Transverse colon (tissue), 4 donors: ENCODE measurements around the gene OS9. TPM values are rescaled to one million over a fixed set of nuclear protein-coding genes. Genes with fewer than 3 reads are reported as not detected.

Experiments used
- DNase-seq: peaks from one replicate; pipeline ENCODE4 v3.0.0-alpha.2; 2019
- H3K27ac ChIP-seq, 4 donors: fragments of 200-600 bp; sonication (generic); 2 replicates each; pipeline ENCODE4 v1.5.1; 2016 to 2018; ENCODE audit warnings: inconsistent platforms in 4 of 4
- H3K27me3 ChIP-seq: fragments of 200-600 bp; sonication (generic); 2 replicates; pipeline ENCODE4 v1.5.1; 2017; ENCODE audit warnings: inconsistent platforms
- H3K36me3 ChIP-seq, 4 donors: fragments of 200-600 bp; sonication (generic); 2 replicates each; pipeline ENCODE4 v1.5.1; 2017 to 2019; ENCODE audit warnings: inconsistent platforms in 4 of 4
- H3K4me1 ChIP-seq, 4 donors: fragments of 200-600 bp; sonication (generic); 2 replicates each; pipeline ENCODE4 v1.5.1; 2017 to 2020; ENCODE audit warnings: inconsistent platforms in 4 of 4
- H3K4me3 ChIP-seq, 4 donors: fragments of 200-600 bp; sonication (generic); 1 replicate in 1 of 4; 2 replicates in 3 of 4; pipeline versions ENCODE4 v1.5.1 to v1.6.1; 2017 to 2019; ENCODE audit warnings: inconsistent platforms in 4 of 4
- H3K9me3 ChIP-seq, 2 donors: fragments of 200-600 bp; sonication (generic); 2 replicates each; pipeline ENCODE4 v1.5.1; 2017 to 2019; ENCODE audit warnings: inconsistent platforms in 2 of 2
- EP300 ChIP-seq: sonication (generic); formaldehyde crosslinking; IDR thresholded peaks from one replicate; pipeline ENCODE4 v1.6.1; 2017; ENCODE audit warnings: antibody characterized with exemption, low read depth
- POLR2A ChIP-seq: fragments of 450-650 bp; IDR thresholded peaks from one replicate; pipeline ENCODE4 v1.6.1; 2016; ENCODE audit warnings: antibody characterized with exemption, mild to moderate bottlenecking, moderate library complexity
- POLR2AphosphoS5 ChIP-seq, 3 donors: sonication (generic); formaldehyde crosslinking; IDR thresholded peaks; one replicate each; pipeline ENCODE4 v1.6.1; 2016; ENCODE audit warnings: antibody characterized with exemption in 3 of 3
- WGBS, 2 donors: methylation state at CpG; one replicate each; pipeline ENCODE4 v1.1.5; 2018; ENCODE audit warnings: low coverage in 1 of 2; 5-methylcytosine and 5-hydroxymethylcytosine counted together
- in situ Hi-C, 4 donors: fragments of 200-750 bp; cut with MboI; loops; one replicate each; pipeline versions ENCODE4 v1.15.0 to v1.15.1; 2017; ENCODE audit warnings: low sequenced_read_pairs in 3 of 4, low pct_ligation_motif_present in 1 of 4, low pct_unique_long_range_greater_than_20kb in 1 of 4
- intact Hi-C: fragments of 100-400 bp; cut with DNase I; formaldehyde crosslinking; loops from one replicate; pipeline ENCODE4 v1.15.1; 2023; ENCODE audit warnings: low total_unique reads
- total RNA-seq, 4 donors: library from RNA; depleted of rRNA; stranded (reverse); fragments of >200 nt; gene quantifications; one replicate each; pipeline ENCODE4 v1.1.0, GENCODE V29; 2016
- TF ChIP-seq, protein P1 (sequence below), 5 experiments: fragments of 200-600 bp in 3 of 5; fragments of 450-650 bp in 2 of 5; sonication (generic) in 3 of 5; IDR thresholded peaks; 1 replicate in 2 of 5; 2 replicates in 3 of 5; pipeline ENCODE4 v1.5.1; 2016 to 2017; ENCODE audit warnings: antibody characterized with exemption in 5 of 5, inconsistent platforms in 3 of 5, mild to moderate bottlenecking in 2 of 5, moderate library complexity in 1 of 5

OS9 gene
- total RNA-seq, 4 donors from 2014 or later = 187 to 362 (median 249) TPM

DNA sequence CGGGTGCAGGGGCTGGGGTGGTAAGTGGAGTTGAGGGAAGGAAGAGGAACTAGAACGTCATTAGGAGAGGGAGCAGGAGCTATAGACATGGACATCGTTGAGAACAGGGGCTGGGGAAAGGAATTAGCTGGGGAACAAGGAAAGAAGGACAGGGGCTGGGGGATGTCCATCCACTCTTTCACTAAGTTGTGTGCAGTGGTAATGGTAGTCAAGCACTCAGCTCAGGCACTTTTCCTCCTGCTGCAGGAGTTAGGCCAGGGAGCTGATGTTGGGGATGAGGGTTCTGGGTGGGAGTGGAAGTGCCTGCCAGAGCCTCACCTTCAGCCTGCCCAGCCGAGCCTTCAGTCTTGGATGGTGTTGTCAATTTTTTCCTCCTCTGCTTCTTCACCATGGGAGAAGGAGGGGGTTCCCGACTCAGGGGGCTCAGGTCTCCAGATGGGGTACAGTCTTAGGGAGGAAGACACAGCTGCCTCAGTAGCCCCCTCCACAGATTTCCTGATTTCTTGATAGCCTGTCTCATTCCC, 35.5 kb downstream of the OS9 start:
- Histone ChIP-seq H3K9me3 (no peaks in the 10 kb centered on the region), H3K27me3 (peaks cover 46% of the 10 kb centered on the region), H3K4me3 (no peak overlapping the region), H3K36me3 (no peaks in the 10 kb centered on the region), H3K4me1 (peaks cover 3 to 17% (median 9%) of the 10 kb centered on the region in 4 donors), H3K27ac (no peak overlapping the region)
- intact Hi-C loops = no loop called here
- TF ChIP-seq POLR2AphosphoS5 (IDR thresholded peaks at IDR 0.05) (no peak), POLR2A (no peak), EP300 (no peak)
- TF ChIP-seq, protein P1, sequence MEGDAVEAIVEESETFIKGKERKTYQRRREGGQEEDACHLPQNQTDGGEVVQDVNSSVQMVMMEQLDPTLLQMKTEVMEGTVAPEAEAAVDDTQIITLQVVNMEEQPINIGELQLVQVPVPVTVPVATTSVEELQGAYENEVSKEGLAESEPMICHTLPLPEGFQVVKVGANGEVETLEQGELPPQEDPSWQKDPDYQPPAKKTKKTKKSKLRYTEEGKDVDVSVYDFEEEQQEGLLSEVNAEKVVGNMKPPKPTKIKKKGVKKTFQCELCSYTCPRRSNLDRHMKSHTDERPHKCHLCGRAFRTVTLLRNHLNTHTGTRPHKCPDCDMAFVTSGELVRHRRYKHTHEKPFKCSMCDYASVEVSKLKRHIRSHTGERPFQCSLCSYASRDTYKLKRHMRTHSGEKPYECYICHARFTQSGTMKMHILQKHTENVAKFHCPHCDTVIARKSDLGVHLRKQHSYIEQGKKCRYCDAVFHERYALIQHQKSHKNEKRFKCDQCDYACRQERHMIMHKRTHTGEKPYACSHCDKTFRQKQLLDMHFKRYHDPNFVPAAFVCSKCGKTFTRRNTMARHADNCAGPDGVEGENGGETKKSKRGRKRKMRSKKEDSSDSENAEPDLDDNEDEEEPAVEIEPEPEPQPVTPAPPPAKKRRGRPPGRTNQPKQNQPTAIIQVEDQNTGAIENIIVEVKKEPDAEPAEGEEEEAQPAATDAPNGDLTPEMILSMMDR (IDR thresholded peaks at IDR 0.05) = no peak
- no peak for DNase-seq
- WGBS, 2 donors = 6 to 45% methylated on average over 2 to 5 of the region's 5 CpGs
- in situ Hi-C loops = no loop called here

DNA sequence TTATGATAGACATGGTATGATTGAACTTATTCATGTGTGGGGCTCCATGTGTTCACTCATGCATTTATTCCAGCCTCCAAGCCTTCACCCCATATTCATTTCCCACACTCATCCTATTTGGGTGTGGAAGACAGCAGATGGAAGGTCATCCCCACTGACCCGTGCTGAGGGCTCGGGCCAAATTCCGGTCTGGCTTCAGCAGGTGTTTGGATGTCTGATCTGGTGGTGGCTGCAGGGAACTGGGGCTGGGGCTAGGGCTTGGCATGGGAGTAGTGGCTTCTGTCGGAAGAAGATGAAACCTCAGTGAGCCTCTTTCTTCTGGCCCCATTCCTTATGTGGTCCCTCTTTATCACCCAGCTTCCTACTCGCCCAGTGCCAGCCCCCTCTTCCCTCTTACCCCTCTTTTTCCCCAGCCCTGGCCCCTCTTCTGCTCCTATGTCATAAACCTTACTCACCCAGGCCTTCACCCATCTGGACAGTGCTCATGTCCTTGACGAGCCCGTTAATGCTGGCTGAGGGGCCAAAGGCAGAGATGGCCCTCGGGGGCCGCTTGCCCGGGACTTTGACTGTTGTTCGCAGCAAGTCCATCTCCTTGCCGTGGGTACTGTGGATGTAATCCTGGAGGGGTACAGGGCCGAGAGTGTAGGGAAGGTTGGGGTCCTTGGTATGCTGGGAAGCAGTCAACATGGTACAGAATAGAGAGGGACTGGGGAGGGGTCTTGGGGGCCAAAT, 36.6 kb downstream of the OS9 start:
- intact Hi-C loops (no loop called here), in situ Hi-C loops (no loop called here)
- WGBS, 2 donors = 86 to 87% methylated on average over 3 to 13 of the region's 13 CpGs
- no peak overlapping the region for H3K4me3 ChIP-seq
- peaks cover 3 to 19% (median 10%) of the 10 kb centered on the region in 4 donors for H3K4me1 ChIP-seq
- H3K27ac ChIP-seq = no peak overlapping the region
- no peak for DNase-seq
- no peaks in the 10 kb centered on the region for H3K9me3 ChIP-seq
- TF ChIP-seq, protein P1 (IDR thresholded peaks at IDR 0.05) = no peak
- TF ChIP-seq EP300 (no peak), POLR2AphosphoS5 (IDR thresholded peaks at IDR 0.05) (no peak), POLR2A (no peak)
- H3K36me3 ChIP-seq = no peaks in the 10 kb centered on the region
- H3K27me3 ChIP-seq = peaks cover 58% of the 10 kb centered on the region

DNA sequence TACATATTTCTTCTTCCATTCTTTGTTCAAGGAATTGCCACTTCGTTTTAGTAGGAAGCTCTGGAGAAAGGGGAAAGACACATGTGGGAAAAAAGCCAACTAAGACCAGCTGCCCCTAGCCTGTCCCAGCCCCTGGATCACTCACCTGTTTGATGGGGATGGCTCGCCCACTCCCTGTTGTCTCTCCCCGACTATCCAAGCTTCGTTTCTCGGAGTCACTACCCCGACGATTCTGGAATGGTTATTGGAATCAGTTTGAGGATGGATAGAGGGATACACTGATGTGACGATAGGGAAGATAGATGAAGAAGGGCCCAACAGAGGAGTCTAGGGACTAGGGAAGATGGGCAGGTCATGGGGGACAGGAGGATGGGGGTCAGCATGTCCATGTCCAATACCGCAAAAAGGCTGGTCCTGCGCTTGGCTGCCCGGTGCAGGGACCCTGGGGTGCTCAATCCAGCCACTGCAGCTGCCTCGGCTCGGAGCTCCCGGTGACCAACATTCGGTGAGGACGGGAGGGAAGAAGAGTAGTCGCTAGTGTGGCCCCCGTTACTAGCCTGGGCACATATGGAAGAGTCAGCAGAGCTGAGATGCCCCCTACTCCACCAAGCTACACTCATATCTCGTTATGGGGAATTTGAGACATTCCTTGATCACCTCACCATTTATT, 37.6 kb downstream of the OS9 start:
- Histone ChIP-seq H3K9me3 (no peaks in the 10 kb centered on the region), H3K4me3 (no peak overlapping the region), H3K27ac (no peak overlapping the region), H3K27me3 (peaks cover 68% of the 10 kb centered on the region), H3K4me1 (peaks cover 0 to 22% (median 15%) of the 10 kb centered on the region in 4 donors), H3K36me3 (no peaks in the 10 kb centered on the region)
- intact Hi-C loops (no loop called here), in situ Hi-C loops (no loop called here)
- no peak for TF ChIP-seq POLR2A
- no peak for TF ChIP-seq POLR2AphosphoS5 (IDR thresholded peaks at IDR 0.05)
- TF ChIP-seq EP300 = no peak
- TF ChIP-seq, protein P1 (IDR thresholded peaks at IDR 0.05) = no peak
- no peak for DNase-seq
- 83 to 85% methylated on average over 7 to 19 of the region's 19 CpGs for WGBS, 2 donors

DNA sequence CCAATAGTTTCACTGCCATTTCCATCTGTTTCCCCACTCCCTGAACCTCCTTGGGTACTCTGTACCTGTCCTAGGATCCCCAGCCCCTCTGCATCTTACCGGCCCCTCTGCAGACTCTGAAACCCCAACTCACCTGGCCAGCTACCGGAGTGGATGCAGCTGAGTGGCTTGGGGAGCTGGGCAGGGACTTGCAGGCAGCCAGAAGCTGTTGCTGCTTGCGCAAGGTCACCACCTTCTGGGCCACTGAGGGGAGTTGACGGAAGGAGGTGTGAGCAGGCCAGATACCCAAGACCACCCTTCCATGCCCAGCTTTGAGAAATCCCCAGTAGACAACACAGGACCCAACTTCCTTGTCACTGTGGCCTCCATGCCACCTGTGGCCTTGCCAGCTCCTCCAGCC, 38.3 kb downstream of the OS9 start:
- TF ChIP-seq POLR2A (no peak), EP300 (no peak), POLR2AphosphoS5 (IDR thresholded peaks at IDR 0.05) (no peak)
- TF ChIP-seq, protein P1 (IDR thresholded peaks at IDR 0.05) = no peak
- H3K4me1 ChIP-seq = peaks cover 5 to 18% (median 13%) of the 10 kb centered on the region in 4 donors
- in situ Hi-C loops (no loop called here), intact Hi-C loops (no loop called here)
- no peak for DNase-seq
- H3K27me3 ChIP-seq = peaks cover 70% of the 10 kb centered on the region
- WGBS, 2 donors = 73% methylated on average over 4 of the region's 4 CpGs; no CpG with 5 or more reads in 1 of the 2 donors
- H3K9me3 ChIP-seq = no peaks in the 10 kb centered on the region
- no peak overlapping the region for H3K4me3 ChIP-seq
- H3K27ac ChIP-seq = no peak overlapping the region
- no peaks in the 10 kb centered on the region for H3K36me3 ChIP-seq
